Keratinocyte (primary cell): ENCODE results near the gene C1QBP.
A peak's percentile ranks its signal among the peaks of the same experiment; 100 is the strongest.

Experiments
- EZH2 ChIP-seq: IDR thresholded peaks from one replicate; pipeline ENCODE4 v1.6.1; 2012; ENCODE audit warnings: inconsistent platforms, mild to moderate bottlenecking, low read length, moderate library complexity
- TF ChIP-seq, protein P1 (sequence below), 3 experiments: IDR thresholded peaks in 1 of 3; conservative IDR thresholded peaks in 1 of 3; optimal IDR thresholded peaks in 1 of 3; 2 replicates in 2 of 3; 3 replicates in 1 of 3; pipeline versions ENCODE3 to v1.5.1; 2011; ENCODE audit warnings: low read length in 3 of 3, mild to moderate bottlenecking in 3 of 3, moderate library complexity in 2 of 3, control low read depth in 1 of 3, inconsistent platforms in 1 of 3; ENCODE audit not compliant: insufficient read depth in 2 of 3; ENCODE audit errors: extremely low read depth in 1 of 3

DNA sequence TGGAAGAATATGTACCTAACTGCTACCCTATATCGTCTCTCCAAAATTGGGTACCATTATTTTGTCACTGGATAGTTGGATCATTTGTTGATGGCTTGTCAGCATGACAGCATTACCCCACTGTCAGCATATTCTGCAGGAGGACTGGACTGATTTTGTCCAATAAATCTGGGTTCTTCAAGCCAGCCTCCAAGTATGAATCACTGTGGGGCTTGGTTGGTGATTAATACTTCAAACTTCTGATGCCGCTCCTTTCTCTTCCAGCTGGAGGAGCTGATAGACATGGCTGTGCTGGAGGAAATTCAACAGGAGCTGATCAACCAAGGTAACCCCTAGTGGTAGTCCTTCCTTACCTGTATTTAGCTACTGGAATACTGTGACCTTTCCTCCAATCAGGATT lies 16.4 kb downstream of the C1QBP start:
- TF ChIP-seq, protein P1, sequence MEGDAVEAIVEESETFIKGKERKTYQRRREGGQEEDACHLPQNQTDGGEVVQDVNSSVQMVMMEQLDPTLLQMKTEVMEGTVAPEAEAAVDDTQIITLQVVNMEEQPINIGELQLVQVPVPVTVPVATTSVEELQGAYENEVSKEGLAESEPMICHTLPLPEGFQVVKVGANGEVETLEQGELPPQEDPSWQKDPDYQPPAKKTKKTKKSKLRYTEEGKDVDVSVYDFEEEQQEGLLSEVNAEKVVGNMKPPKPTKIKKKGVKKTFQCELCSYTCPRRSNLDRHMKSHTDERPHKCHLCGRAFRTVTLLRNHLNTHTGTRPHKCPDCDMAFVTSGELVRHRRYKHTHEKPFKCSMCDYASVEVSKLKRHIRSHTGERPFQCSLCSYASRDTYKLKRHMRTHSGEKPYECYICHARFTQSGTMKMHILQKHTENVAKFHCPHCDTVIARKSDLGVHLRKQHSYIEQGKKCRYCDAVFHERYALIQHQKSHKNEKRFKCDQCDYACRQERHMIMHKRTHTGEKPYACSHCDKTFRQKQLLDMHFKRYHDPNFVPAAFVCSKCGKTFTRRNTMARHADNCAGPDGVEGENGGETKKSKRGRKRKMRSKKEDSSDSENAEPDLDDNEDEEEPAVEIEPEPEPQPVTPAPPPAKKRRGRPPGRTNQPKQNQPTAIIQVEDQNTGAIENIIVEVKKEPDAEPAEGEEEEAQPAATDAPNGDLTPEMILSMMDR (optimal IDR thresholded peaks at IDR 0.05 in 1 of 3, IDR thresholded peaks at IDR 0.05 in 1 of 3, conservative IDR thresholded peaks at IDR 0.05 in 1 of 3; ENCODE audit: extremely low read depth in 1 of 3, insufficient read depth in 2 of 3, low read length in 3 of 3): peak; percentile 29 to 54 (median 41)
- no peak for TF ChIP-seq EZH2
